Measurements from ENCODE around the gene RAB5B. TPM values are rescaled to one million over a fixed set of nuclear protein-coding genes. Genes with fewer than 3 reads are reported as not detected.
"Not testable (repeated sequence)": the region's sequence is repeated elsewhere in the genome, so short reads cannot be mapped to it uniquely, and the experiment has no call there.

RAB5B gene
- polyA plus RNA-seq, 3 donors: 44.0 to 63.0 (median 48.5) TPM

DNA sequence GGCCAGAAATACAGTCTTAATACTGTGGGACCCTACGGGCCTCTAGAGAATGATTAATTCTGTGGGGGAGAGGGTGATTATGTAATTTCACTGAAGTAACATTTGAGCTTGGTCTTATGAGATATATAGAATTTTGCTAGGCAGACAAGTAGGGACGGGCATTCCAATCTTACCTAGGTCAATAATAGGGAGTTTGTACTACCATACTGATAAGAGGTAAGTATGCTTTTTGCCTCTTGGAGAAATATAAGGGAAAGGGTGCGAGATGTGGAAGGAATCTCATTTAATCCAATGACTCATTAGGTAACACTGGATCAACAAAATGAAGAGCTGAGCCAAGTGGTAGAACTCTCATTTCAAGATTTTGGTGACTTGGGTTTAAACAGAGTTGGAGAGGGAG lies 5.2 kb downstream of the RAB5B start:
- 64% methylated on average over 2 of the region's 3 CpGs for WGBS (ENCODE audit: insufficient coverage)
- H3K9me3 ChIP-seq (replicated peaks in 1 of 2; ENCODE audit: control insufficient read depth in 1 of 2, insufficient read depth in 1 of 2, low read length in 2 of 2): no peaks in the 10 kb centered on the region
- no peak overlapping the region for H2AFZ ChIP-seq (ENCODE audit: insufficient read depth, low read depth, low read length, poor library complexity, severe bottlenecking)
- Mint-ChIP-seq H3K4me3 (no peak overlapping the region), H3K9me3 (peaks cover 0 to 3% (median 0%) of the 10 kb centered on the region in 7 donors), H3K4me1 (peaks cover 39% of the 10 kb centered on the region), H3K27me3 (ENCODE audit: low read depth in 3 of 3) (peaks cover 0 to 2% (median 0%) of the 10 kb centered on the region in 3 donors), H3K36me3 (peaks cover 25 to 50% of the 10 kb centered on the region in 2 donors), H3K27ac (peak overlapping the region in 1 of 7 donors; percentile 28)
- H3K36me3 ChIP-seq (replicated peaks in 1 of 2; ENCODE audit: control insufficient read depth in 1 of 2, insufficient read depth in 2 of 2, low read length in 2 of 2): peaks cover 11 to 25% of the 10 kb centered on the region in 2 donors
- H3K27me3 ChIP-seq (ENCODE audit: control insufficient read depth in 2 of 2, insufficient read depth in 2 of 2, low read length in 2 of 2): no peaks in the 10 kb centered on the region
- peaks cover 37% of the 10 kb centered on the region for H4K20me1 ChIP-seq (ENCODE audit: insufficient read depth, low read length)
- H3K4me2 ChIP-seq (replicated peaks; ENCODE audit: extremely low read depth, low read length, poor library complexity, severe bottlenecking): no peak overlapping the region
- H3K4me1 ChIP-seq (ENCODE audit: control insufficient read depth in 1 of 2, insufficient read depth in 2 of 2, low read length in 2 of 2): peaks cover 24 to 45% of the 10 kb centered on the region in 2 donors
- intact Hi-C loops (cut with micrococcal nuclease): loop anchor here in 1 of 2 donors (10.0 kb wide), 1 partner anchor 136 kb away; the partner anchor contains the start of genes RPL41 and ZC3H10
- H3K9ac ChIP-seq (ENCODE audit: insufficient read depth, low read length, poor library complexity, severe bottlenecking): no peak overlapping the region
- H3K79me2 ChIP-seq (ENCODE audit: insufficient read depth, low read length): peaks cover 57% of the 10 kb centered on the region
- H3K27ac ChIP-seq (ENCODE audit: low read depth in 1 of 2, low read length in 2 of 2): no peak overlapping the region
- TF ChIP-seq, protein P1, sequence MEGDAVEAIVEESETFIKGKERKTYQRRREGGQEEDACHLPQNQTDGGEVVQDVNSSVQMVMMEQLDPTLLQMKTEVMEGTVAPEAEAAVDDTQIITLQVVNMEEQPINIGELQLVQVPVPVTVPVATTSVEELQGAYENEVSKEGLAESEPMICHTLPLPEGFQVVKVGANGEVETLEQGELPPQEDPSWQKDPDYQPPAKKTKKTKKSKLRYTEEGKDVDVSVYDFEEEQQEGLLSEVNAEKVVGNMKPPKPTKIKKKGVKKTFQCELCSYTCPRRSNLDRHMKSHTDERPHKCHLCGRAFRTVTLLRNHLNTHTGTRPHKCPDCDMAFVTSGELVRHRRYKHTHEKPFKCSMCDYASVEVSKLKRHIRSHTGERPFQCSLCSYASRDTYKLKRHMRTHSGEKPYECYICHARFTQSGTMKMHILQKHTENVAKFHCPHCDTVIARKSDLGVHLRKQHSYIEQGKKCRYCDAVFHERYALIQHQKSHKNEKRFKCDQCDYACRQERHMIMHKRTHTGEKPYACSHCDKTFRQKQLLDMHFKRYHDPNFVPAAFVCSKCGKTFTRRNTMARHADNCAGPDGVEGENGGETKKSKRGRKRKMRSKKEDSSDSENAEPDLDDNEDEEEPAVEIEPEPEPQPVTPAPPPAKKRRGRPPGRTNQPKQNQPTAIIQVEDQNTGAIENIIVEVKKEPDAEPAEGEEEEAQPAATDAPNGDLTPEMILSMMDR (IDR thresholded peaks at IDR 0.05): no peak
- no peak for DNase-seq
- no peak overlapping the region for H3K4me3 ChIP-seq (replicated peaks in 1 of 3; ENCODE audit: low read depth in 2 of 3, low read length in 3 of 3)

DNA sequence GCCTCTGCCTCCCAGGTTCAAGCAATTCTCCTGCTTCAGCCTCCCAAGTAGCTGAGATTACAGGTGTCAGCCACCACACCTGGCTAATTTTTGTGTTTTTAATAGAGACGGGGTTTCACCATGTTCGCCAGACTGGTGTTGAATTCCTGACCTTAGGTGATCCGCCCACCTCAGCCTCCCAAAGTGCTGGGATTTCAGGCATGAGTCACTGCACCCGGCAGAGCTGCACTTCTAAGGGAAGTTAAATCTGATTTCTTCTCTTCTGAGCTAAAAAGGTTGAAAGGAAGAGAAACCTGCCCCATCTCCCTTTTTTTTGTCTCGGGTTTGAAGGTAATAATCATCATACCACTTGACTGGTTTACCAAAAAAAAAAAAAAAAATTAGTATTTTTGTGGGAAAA lies 8.0 kb downstream of the RAB5B start:
- H3K27me3 ChIP-seq (ENCODE audit: control insufficient read depth in 2 of 2, insufficient read depth in 2 of 2, low read length in 2 of 2); H3K4me3 ChIP-seq (replicated peaks in 1 of 3; ENCODE audit: low read depth in 2 of 3, low read length in 3 of 3); H3K4me2 ChIP-seq (replicated peaks; ENCODE audit: extremely low read depth, low read length, poor library complexity, severe bottlenecking); H2AFZ ChIP-seq (ENCODE audit: insufficient read depth, low read depth, low read length, poor library complexity, severe bottlenecking); H3K27ac Mint-ChIP-seq; DNase-seq; H3K27ac ChIP-seq (ENCODE audit: low read depth in 1 of 2, low read length in 2 of 2); H3K4me3 Mint-ChIP-seq; intact Hi-C loops (cut with micrococcal nuclease); H3K27me3 Mint-ChIP-seq (ENCODE audit: low read depth in 3 of 3); H3K9ac ChIP-seq (ENCODE audit: insufficient read depth, low read length, poor library complexity, severe bottlenecking); H3K9me3 ChIP-seq (replicated peaks in 1 of 2; ENCODE audit: control insufficient read depth in 1 of 2, insufficient read depth in 1 of 2, low read length in 2 of 2); H3K9me3 Mint-ChIP-seq: not testable (repeated sequence)
- H4K20me1 ChIP-seq (ENCODE audit: insufficient read depth, low read length): peaks cover 37% of the 10 kb centered on the region
- H3K4me1 ChIP-seq (ENCODE audit: control insufficient read depth in 1 of 2, insufficient read depth in 2 of 2, low read length in 2 of 2): peaks cover 19 to 46% of the 10 kb centered on the region in 2 donors
- WGBS (ENCODE audit: insufficient coverage): 90% methylated on average over 2 of the region's 5 CpGs
- H3K79me2 ChIP-seq (ENCODE audit: insufficient read depth, low read length): peaks cover 29% of the 10 kb centered on the region
- peaks cover 34 to 68% of the 10 kb centered on the region in 2 donors for H3K36me3 Mint-ChIP-seq
- peaks cover 42% of the 10 kb centered on the region for H3K4me1 Mint-ChIP-seq
- H3K36me3 ChIP-seq (replicated peaks in 1 of 2; ENCODE audit: control insufficient read depth in 1 of 2, insufficient read depth in 2 of 2, low read length in 2 of 2): peaks cover 18 to 50% of the 10 kb centered on the region in 2 donors
